Activated CD4-positive, alpha-beta T cell treated with anti-CD3 and anti-CD28 coated beads for 24 hours (primary cell): ENCODE data around the gene COPS3.

Experiments
- DNase-seq, 2 donors: peaks; one replicate each; pipeline ENCODE4 v3.0.0-alpha.2; 2020; ENCODE audit warnings: low read depth in 2 of 2

The COPS3 gene

GRCh38 chr17:17241656-17242055 is 39.4 kb downstream of the COPS3 start:
- DNase-seq = no peak

- DNase-seq = no peak
These were observed 41.2 kb downstream of the COPS3 start for GRCh38 chr17:17239832-17240231.

- peak; percentile 86 to 87 for DNase-seq
These were observed 43.8 kb downstream of the COPS3 start, which contains the start of gene FLCN for GRCh38 chr17:17237026-17237799. FLCN (minus strand) TSS chr17:17237168; CDS start chr17:17228137, 9,031 bp downstream.

GRCh38 chr17:17236295-17237025 is 44.6 kb downstream of the COPS3 start:
- no peak for DNase-seq

- DNase-seq = no peak
These were observed 45.6 kb downstream of the COPS3 start for GRCh38 chr17:17235212-17236174.

- DNase-seq = no peak
These were observed 48.8 kb downstream of the COPS3 start for GRCh38 chr17:17232303-17232621.

- no peak for DNase-seq
These were observed 49.3 kb downstream of the COPS3 start for GRCh38 chr17:17231621-17232302.

- no peak for DNase-seq
These were observed 51.3 kb downstream of the COPS3 start for GRCh38 chr17:17229416-17230384.

- no peak for DNase-seq
These were observed 52.3 kb downstream of the COPS3 start for GRCh38 chr17:17228521-17229279.

GRCh38 chr17:17227608-17228520 is 53.2 kb downstream of the COPS3 start:
- DNase-seq = no peak

- no peak for DNase-seq
These were observed 54.4 kb downstream of the COPS3 start for GRCh38 chr17:17226451-17227265.

GRCh38 chr17:17225901-17226300 is 55.1 kb downstream of the COPS3 start:
- no peak for DNase-seq

GRCh38 chr17:17224137-17224536 is 56.9 kb downstream of the COPS3 start:
- no peak for DNase-seq

GRCh38 chr17:17223736-17224135 is 57.3 kb downstream of the COPS3 start:
- no peak for DNase-seq

GRCh38 chr17:17221329-17221728 is 59.7 kb downstream of the COPS3 start:
- no peak for DNase-seq

- DNase-seq = no peak
These were observed 60.5 kb downstream of the COPS3 start for GRCh38 chr17:17220529-17220928.

- no peak for DNase-seq
These were observed 63.1 kb downstream of the COPS3 start for GRCh38 chr17:17217995-17218394.

GRCh38 chr17:17216776-17217175 is 64.3 kb downstream of the COPS3 start:
- no peak for DNase-seq
